Measurements from ENCODE around the gene PYGM. TPM values are rescaled to one million over a fixed set of nuclear protein-coding genes. Genes with fewer than 3 reads are reported as not detected.

The PYGM gene
- total RNA-seq, 1 experiment from 2014 or later, result 1.7 TPM

DNA sequence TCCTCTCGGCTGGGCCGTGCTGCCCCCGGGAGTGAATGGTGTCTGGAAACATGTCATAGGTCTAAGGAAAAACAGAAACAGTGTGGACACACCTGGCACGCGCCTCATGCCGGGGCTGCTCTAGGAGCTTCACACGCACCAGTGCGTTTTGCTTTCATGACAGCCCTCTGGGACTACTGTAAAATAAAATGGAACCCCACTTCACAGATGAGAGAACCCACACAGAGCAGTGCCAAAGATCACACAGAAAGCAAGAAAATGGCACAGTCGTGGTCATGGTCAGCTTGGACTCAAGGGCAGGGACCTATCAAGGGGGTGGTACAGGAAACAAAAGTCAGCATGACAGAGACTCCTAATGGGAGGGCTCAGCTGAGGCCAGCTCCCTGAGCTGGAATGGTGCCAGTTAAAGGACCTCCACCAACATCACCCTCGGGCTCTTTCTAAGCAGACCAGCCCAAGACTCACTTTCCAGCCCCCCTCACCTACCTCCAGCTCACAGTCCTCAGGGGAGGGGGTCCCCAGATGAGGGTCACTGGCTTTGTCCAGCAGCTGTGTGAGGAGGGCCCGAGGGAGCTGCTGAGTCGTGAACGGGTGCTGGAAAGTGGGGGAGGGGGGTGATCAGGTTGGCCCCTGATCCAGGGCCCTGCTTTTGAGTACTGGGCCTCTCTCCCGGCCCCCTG lies 40.0 kb upstream of the PYGM start:
- ChIA-PET POLR2A (interaction anchor here (1.8 kb wide), 1 partner anchor 21 kb away, joined by 6 read pairs; the partner anchor contains the start of gene SF1), RAD21 (ENCODE audit: low non-redundant PET in 1 of 2, low total read pairs in 2 of 2, uncharacterized antibody in 2 of 2, unreplicated experiment in 2 of 2) (no interaction called here), CTCF (interaction anchor here (1.1 kb wide), 1 partner anchor 12 kb away, joined by 5 read pairs; no protein-coding TSS in a partner anchor)
- intact Hi-C loops (cut with micrococcal nuclease), result no loop called here
- no peak overlapping the region for H3K4me3 ChIP-seq (replicated peaks in 1 of 2; ENCODE audit: low read depth in 1 of 2, low read length in 2 of 2)
- no peaks in the 10 kb centered on the region; a peak in 1 of 4 replicates for H3K36me3 ChIP-seq (ENCODE audit: control insufficient read depth in 1 of 2, insufficient read depth in 2 of 2, low read length in 2 of 2)
- no peak overlapping the region for H3K9ac ChIP-seq (ENCODE audit: low read length)
- H3K4me2 ChIP-seq (ENCODE audit: low read length), result no peak overlapping the region
- H3K27ac ChIP-seq (ENCODE audit: low read depth, low read length), result no peak overlapping the region; the same call in 1 of the 2 replicates
- DNase-seq (ENCODE audit: low read depth, low spot score) (no peak), ATAC-seq (no peak)
- no peaks in the 10 kb centered on the region for H3K27me3 ChIP-seq (ENCODE audit: insufficient read depth, low read length)
- TF ChIP-seq EGR1 (IDR thresholded peaks at IDR 0.05; ENCODE audit: low read depth), result no peak
- TF ChIP-seq CTCF (IDR thresholded peaks at IDR 0.05 in 2 of 3, conservative IDR thresholded peaks at IDR 0.05 in 1 of 3; ENCODE audit: borderline replicate concordance in 1 of 3, insufficient read depth in 1 of 3, low read depth in 2 of 3, low read length in 2 of 3), result 0 out of 6 replicates have a peak, but pooled peaks of 1 of the 3 experiments have one; percentile 0
- H3K79me2 ChIP-seq (ENCODE audit: insufficient read depth, low read length), result no peaks in the 10 kb centered on the region; the same call in 1 of the 2 replicates
- BruUV-seq (replicated peaks), result no TSS peak
- no peaks in the 10 kb centered on the region for H3K9me3 ChIP-seq (ENCODE audit: control insufficient read depth in 1 of 2, insufficient read depth in 1 of 2, low read depth in 1 of 2, low read length in 2 of 2)
- no peak overlapping the region for H2AFZ ChIP-seq (ENCODE audit: low read depth, low read length, poor library complexity, severe bottlenecking)
- H4K20me1 ChIP-seq (ENCODE audit: insufficient read depth), result no peaks in the 10 kb centered on the region
- H3K4me1 ChIP-seq (ENCODE audit: control insufficient read depth in 1 of 2, insufficient read depth in 2 of 2, low read length in 2 of 2), result peaks cover 28 to 53% of the 10 kb centered on the region in 2 experiments
- no peaks in the 10 kb centered on the region for H3K9me2 ChIP-seq (ENCODE audit: insufficient read depth)

DNA sequence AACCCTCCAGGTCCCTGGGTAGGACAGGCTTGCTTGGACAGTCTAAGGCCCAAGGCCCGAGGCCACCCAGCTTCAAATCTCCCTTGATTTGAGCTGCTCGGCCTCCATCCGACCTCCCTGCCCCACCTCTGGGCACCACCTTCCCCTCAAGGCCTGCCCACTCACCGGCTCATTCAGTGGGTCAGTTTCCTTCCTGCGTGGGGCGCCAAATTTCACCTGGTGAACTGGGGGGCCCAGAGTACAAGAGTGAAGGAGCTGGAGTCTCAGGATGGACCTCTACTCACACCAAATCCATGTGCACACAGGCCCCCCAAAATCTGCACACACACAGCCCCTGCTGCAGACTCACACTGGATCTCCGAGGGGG lies 39.5 kb upstream of the PYGM start:
- H3K4me3 ChIP-seq (replicated peaks in 1 of 2; ENCODE audit: low read depth in 1 of 2, low read length in 2 of 2), result no peak overlapping the region
- ChIA-PET POLR2A (interaction anchor here (1.8 kb wide), 1 partner anchor 21 kb away, joined by 6 read pairs; the partner anchor contains the start of gene SF1), CTCF (interaction anchor here (1.1 kb wide), 1 partner anchor 12 kb away, joined by 5 read pairs; no protein-coding TSS in a partner anchor), RAD21 (ENCODE audit: low non-redundant PET in 1 of 2, low total read pairs in 2 of 2, uncharacterized antibody in 2 of 2, unreplicated experiment in 2 of 2) (no interaction called here)
- no peak overlapping the region for H3K9ac ChIP-seq (ENCODE audit: low read length)
- no TSS peak for BruUV-seq (replicated peaks)
- H2AFZ ChIP-seq (ENCODE audit: low read depth, low read length, poor library complexity, severe bottlenecking), result no peak overlapping the region
- intact Hi-C loops (cut with micrococcal nuclease), result no loop called here
- no peaks in the 10 kb centered on the region; a peak in 1 of 4 replicates for H3K36me3 ChIP-seq (ENCODE audit: control insufficient read depth in 1 of 2, insufficient read depth in 2 of 2, low read length in 2 of 2)
- H3K27me3 ChIP-seq (ENCODE audit: insufficient read depth, low read length), result no peaks in the 10 kb centered on the region
- peaks cover 22 to 48% of the 10 kb centered on the region in 2 experiments for H3K4me1 ChIP-seq (ENCODE audit: control insufficient read depth in 1 of 2, insufficient read depth in 2 of 2, low read length in 2 of 2)
- no peak for ATAC-seq
- peak overlapping the region; percentile 24; the same call in 1 of the 2 replicates for H3K27ac ChIP-seq (ENCODE audit: low read depth, low read length)
- no peaks in the 10 kb centered on the region for H3K9me2 ChIP-seq (ENCODE audit: insufficient read depth)
- no peak overlapping the region for H3K4me2 ChIP-seq (ENCODE audit: low read length)
- DNase-seq (ENCODE audit: low read depth, low spot score), result no peak
- TF ChIP-seq CTCF (IDR thresholded peaks at IDR 0.05 in 2 of 3, conservative IDR thresholded peaks at IDR 0.05 in 1 of 3; ENCODE audit: borderline replicate concordance in 1 of 3, insufficient read depth in 1 of 3, low read depth in 2 of 3, low read length in 2 of 3) (0 out of 6 replicates have a peak, but pooled peaks of 1 of the 3 experiments have one; percentile 9), CBX3 (IDR thresholded peaks at IDR 0.05; ENCODE audit: low read depth) (no peak)
- H3K9me3 ChIP-seq (ENCODE audit: control insufficient read depth in 1 of 2, insufficient read depth in 1 of 2, low read depth in 1 of 2, low read length in 2 of 2), result no peaks in the 10 kb centered on the region
- H3K79me2 ChIP-seq (ENCODE audit: insufficient read depth, low read length), result no peaks in the 10 kb centered on the region; the same call in 1 of the 2 replicates
- H4K20me1 ChIP-seq (ENCODE audit: insufficient read depth), result no peaks in the 10 kb centered on the region

Measured in HCT116 (cell line).